ENCODE results near the gene OR2L2. TPM values are rescaled to one million over a fixed set of nuclear protein-coding genes. Genes with fewer than 3 reads are reported as not detected.

The OR2L2 gene
- total RNA-seq, 4 donors from 2014 or later: not detected

- no peak for DNase-seq (ENCODE audit: low spot score in 2 of 2)
- intact Hi-C loops (cut with DNase I; ENCODE audit: low total_unique reads): no loop called here
- no peak within 1 kb of the TSS for H3K4me3 ChIP-seq (ENCODE audit: low read depth, poor library complexity, severe bottlenecking)
- TF ChIP-seq CTCF (IDR thresholded peaks at IDR 0.05) (no peak), POLR2A (IDR thresholded peaks at IDR 0.05) (no peak)
- WGBS, 2 donors: 90 to 93% methylated on average over 2 of the region's 2 CpGs
These were observed 16.6 kb upstream of the OR2L2 start, which contains the start of gene OR2L5 for GRCh38 chr1:248013229-248013710. Gene OR2L5 (plus strand): TSS chr1:248013660. CDS start chr1:248021948, 8,288 bp downstream.

DNA sequence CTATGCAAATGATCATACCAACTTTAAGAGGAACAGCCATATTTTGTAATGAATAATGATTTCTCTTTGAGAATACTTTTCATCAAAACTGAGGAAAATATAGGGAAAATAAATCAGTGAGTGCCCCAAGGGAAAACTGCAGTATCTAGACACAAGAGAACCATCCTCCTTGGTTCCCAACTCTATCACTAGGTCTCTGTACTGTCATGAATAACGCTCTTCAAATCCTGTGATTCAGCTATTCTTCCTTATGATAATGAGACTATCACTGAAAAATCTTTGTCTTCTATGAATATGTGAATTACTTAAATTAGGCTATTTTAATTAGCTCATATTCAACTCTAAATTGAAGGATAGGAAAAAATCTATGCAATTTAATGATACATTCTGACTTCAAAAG, 14.1 kb upstream of the OR2L2 start:
- DNase-seq (ENCODE audit: low spot score in 2 of 2): no peak
- 77 to 83% methylated on average over 1 of the region's 1 CpG for WGBS, 2 donors
- TF ChIP-seq CTCF (IDR thresholded peaks at IDR 0.05): no peak
- no peak for TF ChIP-seq POLR2A (IDR thresholded peaks at IDR 0.05)
- H3K4me3 ChIP-seq (ENCODE audit: low read depth, poor library complexity, severe bottlenecking): no peak overlapping the region
- intact Hi-C loops (cut with DNase I; ENCODE audit: low total_unique reads): no loop called here

- H3K4me3 ChIP-seq (ENCODE audit: low read depth, poor library complexity, severe bottlenecking): no peak overlapping the region
- no peak for DNase-seq (ENCODE audit: low spot score in 2 of 2)
- intact Hi-C loops (cut with DNase I; ENCODE audit: low total_unique reads): no loop called here
- no peak for TF ChIP-seq CTCF (IDR thresholded peaks at IDR 0.05)
- no peak for TF ChIP-seq POLR2A (IDR thresholded peaks at IDR 0.05)
- 70 to 74% methylated on average over 5 of the region's 5 CpGs for WGBS, 2 donors
These were observed 15.3 kb downstream of the OR2L2 start for GRCh38 chr1:248045209-248045608.

DNA sequence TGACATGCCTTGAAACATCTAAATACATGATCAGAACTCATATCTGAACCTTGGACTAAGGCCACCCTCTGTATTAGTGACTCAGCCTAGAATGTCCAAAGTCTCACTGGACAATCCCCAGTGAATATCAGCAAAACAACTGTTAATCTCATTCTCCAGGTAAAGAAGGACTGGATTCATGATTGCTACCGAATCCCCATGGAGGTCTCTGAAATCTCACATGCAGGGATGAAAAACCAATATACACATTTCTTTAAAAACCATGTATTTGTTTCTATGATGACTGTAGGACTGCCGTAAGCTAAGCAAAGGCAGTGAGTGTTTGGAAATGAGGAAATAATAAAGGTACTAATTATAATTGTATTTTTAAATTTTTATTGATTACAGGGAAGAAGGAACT, 16.7 kb downstream of the OR2L2 start, which contains the start of gene OR2L3:
TSS of gene OR2L3 (plus strand) at position 301 of the 400 bp plus-strand sequence. CDS start 13,846 bp downstream, outside the sequence.
- no peak for TF ChIP-seq POLR2A (IDR thresholded peaks at IDR 0.05)
- no peak for TF ChIP-seq CTCF (IDR thresholded peaks at IDR 0.05)
- DNase-seq (ENCODE audit: low spot score in 2 of 2): no peak
- intact Hi-C loops (cut with DNase I; ENCODE audit: low total_unique reads): no loop called here
- H3K4me3 ChIP-seq (ENCODE audit: low read depth, poor library complexity, severe bottlenecking): no peak within 1 kb of the TSS
- 70 to 83% methylated on average over 2 of the region's 2 CpGs for WGBS, 2 donors

DNA sequence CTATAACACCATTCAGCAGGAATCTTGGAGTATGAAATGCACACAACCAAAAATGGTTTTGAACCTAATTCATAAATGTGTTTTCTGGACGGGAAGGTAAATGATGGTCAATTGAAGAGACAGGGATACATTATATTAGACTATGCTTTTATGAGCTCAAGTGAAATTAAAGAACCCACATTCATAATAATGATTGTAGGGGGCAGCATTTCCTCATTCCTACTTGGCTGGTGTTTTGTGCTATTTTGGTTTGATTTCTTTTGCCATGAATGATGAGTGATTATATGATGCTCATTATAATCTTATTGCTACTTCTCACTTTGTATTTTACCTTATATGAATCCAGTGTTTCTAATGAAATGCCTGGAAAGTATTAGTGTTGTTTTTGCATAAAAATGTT, 17.1 kb downstream of the OR2L2 start:
- H3K4me3 ChIP-seq (ENCODE audit: low read depth, poor library complexity, severe bottlenecking): no peak overlapping the region
- TF ChIP-seq CTCF (IDR thresholded peaks at IDR 0.05) (no peak), POLR2A (IDR thresholded peaks at IDR 0.05) (no peak)
- WGBS, 2 donors: 67 to 79% methylated on average over 1 of the region's 1 CpG
- no peak for DNase-seq (ENCODE audit: low spot score in 2 of 2)
- intact Hi-C loops (cut with DNase I; ENCODE audit: low total_unique reads): no loop called here

GRCh38 chr1:248054671-248055070, 24.8 kb downstream of the OR2L2 start:
- intact Hi-C loops (cut with DNase I; ENCODE audit: low total_unique reads): no loop called here
- H3K4me3 ChIP-seq (ENCODE audit: low read depth, poor library complexity, severe bottlenecking): no peak overlapping the region
- DNase-seq (ENCODE audit: low spot score in 2 of 2): no peak
- TF ChIP-seq POLR2A (IDR thresholded peaks at IDR 0.05) (no peak), CTCF (IDR thresholded peaks at IDR 0.05) (no peak)

Data from lower leg skin (tissue), 4 donors.